Liver (tissue), 9 donors: ENCODE measurements around the gene CTDSP2. TPM values are rescaled to one million over a fixed set of nuclear protein-coding genes. Genes with fewer than 3 reads are reported as not detected.

ENCODE experiments used
- DNase-seq: peaks from one replicate; pipeline ENCODE4 v3.0.0-alpha.2; 2017; ENCODE audit warnings: low spot score
- H3K27ac ChIP-seq, 2 donors: one replicate each; pipeline ENCODE4 v1.7.0; 2013; ENCODE audit warnings: inconsistent platforms in 2 of 2, low read length in 2 of 2, control low read depth in 1 of 2, low read depth in 1 of 2, mild to moderate bottlenecking in 1 of 2
- H3K27me3 ChIP-seq, 4 donors: one replicate each; pipeline versions ENCODE4 v1.6.1 to v1.7.0; 2013; ENCODE audit warnings: low read length in 3 of 4, inconsistent platforms in 1 of 4, mild to moderate bottlenecking in 1 of 4, moderate library complexity in 1 of 4; ENCODE audit not compliant: control insufficient read depth in 4 of 4, insufficient read depth in 4 of 4
- H3K36me3 ChIP-seq, 4 donors: one replicate each; pipeline versions ENCODE4 v1.6.1 to v1.7.0; 2013; ENCODE audit warnings: low read length in 3 of 4, mild to moderate bottlenecking in 3 of 4, low read depth in 1 of 4, moderate library complexity in 1 of 4; ENCODE audit not compliant: control insufficient read depth in 4 of 4, insufficient read depth in 3 of 4
- H3K4me1 ChIP-seq, 4 donors: one replicate each; pipeline versions ENCODE4 v1.6.1 to v1.7.0; 2013; ENCODE audit warnings: low read length in 3 of 4, mild to moderate bottlenecking in 3 of 4, moderate library complexity in 1 of 4; ENCODE audit not compliant: control insufficient read depth in 4 of 4, insufficient read depth in 4 of 4
- H3K4me3 ChIP-seq, 3 donors: one replicate each; pipeline versions ENCODE4 v1.6.1 to v1.7.0; 2013; ENCODE audit warnings: low read length in 3 of 3, control low read depth in 1 of 3, low read depth in 1 of 3, mild to moderate bottlenecking in 1 of 3
- H3K9ac ChIP-seq, 2 donors: one replicate each; pipeline ENCODE4 v1.7.0; 2013; ENCODE audit warnings: low read length in 2 of 2, mild to moderate bottlenecking in 2 of 2, moderate library complexity in 2 of 2, control low read depth in 1 of 2, low read depth in 1 of 2
- H3K9me3 ChIP-seq, 4 donors: one replicate each; pipeline versions ENCODE4 v1.6.1 to v1.7.0; 2013; ENCODE audit warnings: low read length in 3 of 4; ENCODE audit not compliant: control insufficient read depth in 4 of 4
- CTCF ChIP-seq: fragments of 150-350 bp; IDR thresholded peaks from 2 replicates; pipeline ENCODE4 v1.5.1; 2017; ENCODE audit warnings: improper control_type of control experiment, low read depth, low read length; ENCODE audit not compliant: missing input control
- EGR1 ChIP-seq, 2 donors: IDR thresholded peaks; 2 replicates each; pipeline ENCODE4 v1.6.1; 2016 to 2018; ENCODE audit warnings: antibody characterized with exemption in 2 of 2, low read depth in 2 of 2
- FOXA1 ChIP-seq: IDR thresholded peaks from 2 replicates; pipeline ENCODE4 v1.6.1; 2016; ENCODE audit warnings: antibody characterized with exemption
- FOXA2 ChIP-seq: IDR thresholded peaks from 2 replicates; pipeline ENCODE4 v1.6.1; 2016; ENCODE audit warnings: antibody characterized with exemption
- GABPA ChIP-seq, 2 donors: IDR thresholded peaks in 1 of 2; conservative IDR thresholded peaks in 1 of 2; 2 replicates each; pipeline ENCODE4 v1.6.1; 2016; ENCODE audit warnings: antibody characterized with exemption in 2 of 2, mild to moderate bottlenecking in 1 of 2, moderate library complexity in 1 of 2
- HNF4A ChIP-seq, 2 donors: conservative IDR thresholded peaks; 2 replicates each; pipeline ENCODE4 v1.6.1; 2016; ENCODE audit warnings: antibody characterized with exemption in 2 of 2, mild to moderate bottlenecking in 2 of 2
- HNF4G ChIP-seq: IDR thresholded peaks from 2 replicates; pipeline ENCODE4 v1.6.1; 2016; ENCODE audit warnings: antibody characterized with exemption
- JUND ChIP-seq, 2 donors: IDR thresholded peaks; 2 replicates each; pipeline ENCODE4 v1.6.1; 2016; ENCODE audit warnings: antibody characterized with exemption in 2 of 2
- NR2F2 ChIP-seq: IDR thresholded peaks from 2 replicates; pipeline ENCODE4 v1.6.1; 2016; ENCODE audit warnings: antibody characterized with exemption
- RAD21 ChIP-seq, 2 donors: IDR thresholded peaks; 2 replicates each; pipeline ENCODE4 v1.6.1; 2016; ENCODE audit warnings: antibody characterized with exemption in 2 of 2, mild to moderate bottlenecking in 2 of 2
- RXRA ChIP-seq, 2 donors: IDR thresholded peaks; 2 replicates each; pipeline ENCODE4 v1.6.1; 2017 to 2018; ENCODE audit warnings: antibody characterized with exemption in 2 of 2, mild to moderate bottlenecking in 1 of 2
- SP1 ChIP-seq: IDR thresholded peaks from 2 replicates; pipeline ENCODE4 v1.6.1; 2018; ENCODE audit warnings: antibody characterized with exemption, mild to moderate bottlenecking
- TAF1 ChIP-seq: conservative IDR thresholded peaks from 2 replicates; pipeline ENCODE4 v1.6.1; 2016; ENCODE audit warnings: antibody characterized with exemption, mild to moderate bottlenecking
- YY1 ChIP-seq: IDR thresholded peaks from 2 replicates; pipeline ENCODE4 v1.6.1; 2016; ENCODE audit warnings: antibody characterized with exemption, mild to moderate bottlenecking
- ZBTB33 ChIP-seq: IDR thresholded peaks from 2 replicates; pipeline ENCODE4 v1.6.1; 2016; ENCODE audit warnings: antibody characterized with exemption
- WGBS: extraction: QIAGEN DNeasy Blood & Tissue Kit; methylation state at CpG from one replicate; pipeline ENCODE4 v1.1.7; 2013; 5-methylcytosine and 5-hydroxymethylcytosine counted together
- polyA plus RNA-seq, 2 donors: library from polyadenylated mRNA; stranded (reverse) in 1 of 2; unstranded in 1 of 2; fragments of 200-250 nt in 1 of 2; fragments of >200 nt in 1 of 2; fragmentation: Nextera tagmentation in 1 of 2; extraction: Ambion mirVana in 1 of 2; gene quantifications; one replicate each; pipeline versions ENCODE4 v1.2.1 to v1.2.3, GENCODE V29; 2013 to 2015
- total RNA-seq, 2 donors: library from RNA; depleted of rRNA; stranded (reverse); fragments of >200 nt; gene quantifications; one replicate each; pipeline ENCODE4 v1.2.3, GENCODE V29; 2014
- TF ChIP-seq, protein P1 (sequence below): IDR thresholded peaks from 2 replicates; pipeline ENCODE4 v1.6.1; 2016; ENCODE audit warnings: antibody characterized with exemption, mild to moderate bottlenecking
- TF ChIP-seq, protein P2 (sequence below): IDR thresholded peaks from 2 replicates; pipeline ENCODE4 v1.6.1; 2016; ENCODE audit warnings: antibody characterized with exemption
- TF ChIP-seq, protein P3 (sequence below): IDR thresholded peaks from 2 replicates; pipeline ENCODE4 v1.6.1; 2016; ENCODE audit warnings: antibody characterized with exemption
- donor health status: healthy.
- donor health status: healthy.
- donor health status: healthy.
- donor health status: healthy.
- donor health status: healthy.

Gene CTDSP2
- total and polyA plus RNA-seq, 4 donors, result 20.1 to 60.9 (median 43.7) TPM

- H3K4me1 ChIP-seq, result no peaks in the 10 kb centered on the region
- H3K36me3 ChIP-seq, result peaks cover 4 to 60% (median 41%) of the 10 kb centered on the region in 4 donors
- 96% methylated on average over 6 of the region's 6 CpGs for WGBS
- H3K27me3 ChIP-seq, result no peaks in the 10 kb centered on the region
- no peak overlapping the region for H3K27ac ChIP-seq
- H3K9me3 ChIP-seq, result no peaks in the 10 kb centered on the region
- TF ChIP-seq FOXA2 (no peak), ZBTB33 (no peak), FOXA1 (no peak), CTCF (no peak), JUND (IDR thresholded peaks at IDR 0.05) (no peak), GABPA (IDR thresholded peaks at IDR 0.05 in 1 of 2, conservative IDR thresholded peaks at IDR 0.05 in 1 of 2) (no peak), SP1 (no peak), HNF4G (no peak)
- no peak overlapping the region for H3K9ac ChIP-seq
- H3K4me3 ChIP-seq, result no peak overlapping the region
- DNase-seq, result no peak
Observed at GRCh38 chr12:57795354-57795753, 51.2 kb downstream of the CTDSP2 start.

- 63% methylated on average over 1 of the region's 1 CpG for WGBS
- no peaks in the 10 kb centered on the region for H3K27me3 ChIP-seq
- H3K9ac ChIP-seq, result no peak overlapping the region
- no peak overlapping the region for H3K27ac ChIP-seq
- H3K9me3 ChIP-seq, result no peaks in the 10 kb centered on the region
- H3K4me1 ChIP-seq, result no peaks in the 10 kb centered on the region
- H3K36me3 ChIP-seq, result peaks cover 4 to 52% (median 33%) of the 10 kb centered on the region in 4 donors
- TF ChIP-seq RXRA (IDR thresholded peaks at IDR 0.05) (no peak), TAF1 (no peak), FOXA1 (no peak), GABPA (IDR thresholded peaks at IDR 0.05 in 1 of 2, conservative IDR thresholded peaks at IDR 0.05 in 1 of 2) (no peak), SP1 (no peak), HNF4G (no peak), NR2F2 (no peak), JUND (IDR thresholded peaks at IDR 0.05) (no peak), FOXA2 (no peak), RAD21 (IDR thresholded peaks at IDR 0.05) (no peak), YY1 (no peak), CTCF (no peak), ZBTB33 (no peak), EGR1 (IDR thresholded peaks at IDR 0.05; ENCODE audit: low read depth in 2 of 2) (no peak), HNF4A (conservative IDR thresholded peaks at IDR 0.05) (no peak)
- TF ChIP-seq, protein P1, sequence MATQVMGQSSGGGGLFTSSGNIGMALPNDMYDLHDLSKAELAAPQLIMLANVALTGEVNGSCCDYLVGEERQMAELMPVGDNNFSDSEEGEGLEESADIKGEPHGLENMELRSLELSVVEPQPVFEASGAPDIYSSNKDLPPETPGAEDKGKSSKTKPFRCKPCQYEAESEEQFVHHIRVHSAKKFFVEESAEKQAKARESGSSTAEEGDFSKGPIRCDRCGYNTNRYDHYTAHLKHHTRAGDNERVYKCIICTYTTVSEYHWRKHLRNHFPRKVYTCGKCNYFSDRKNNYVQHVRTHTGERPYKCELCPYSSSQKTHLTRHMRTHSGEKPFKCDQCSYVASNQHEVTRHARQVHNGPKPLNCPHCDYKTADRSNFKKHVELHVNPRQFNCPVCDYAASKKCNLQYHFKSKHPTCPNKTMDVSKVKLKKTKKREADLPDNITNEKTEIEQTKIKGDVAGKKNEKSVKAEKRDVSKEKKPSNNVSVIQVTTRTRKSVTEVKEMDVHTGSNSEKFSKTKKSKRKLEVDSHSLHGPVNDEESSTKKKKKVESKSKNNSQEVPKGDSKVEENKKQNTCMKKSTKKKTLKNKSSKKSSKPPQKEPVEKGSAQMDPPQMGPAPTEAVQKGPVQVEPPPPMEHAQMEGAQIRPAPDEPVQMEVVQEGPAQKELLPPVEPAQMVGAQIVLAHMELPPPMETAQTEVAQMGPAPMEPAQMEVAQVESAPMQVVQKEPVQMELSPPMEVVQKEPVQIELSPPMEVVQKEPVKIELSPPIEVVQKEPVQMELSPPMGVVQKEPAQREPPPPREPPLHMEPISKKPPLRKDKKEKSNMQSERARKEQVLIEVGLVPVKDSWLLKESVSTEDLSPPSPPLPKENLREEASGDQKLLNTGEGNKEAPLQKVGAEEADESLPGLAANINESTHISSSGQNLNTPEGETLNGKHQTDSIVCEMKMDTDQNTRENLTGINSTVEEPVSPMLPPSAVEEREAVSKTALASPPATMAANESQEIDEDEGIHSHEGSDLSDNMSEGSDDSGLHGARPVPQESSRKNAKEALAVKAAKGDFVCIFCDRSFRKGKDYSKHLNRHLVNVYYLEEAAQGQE, result no peak
- TF ChIP-seq, protein P2, sequence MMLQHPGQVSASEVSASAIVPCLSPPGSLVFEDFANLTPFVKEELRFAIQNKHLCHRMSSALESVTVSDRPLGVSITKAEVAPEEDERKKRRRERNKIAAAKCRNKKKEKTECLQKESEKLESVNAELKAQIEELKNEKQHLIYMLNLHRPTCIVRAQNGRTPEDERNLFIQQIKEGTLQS, result no peak
- TF ChIP-seq, protein P3, sequence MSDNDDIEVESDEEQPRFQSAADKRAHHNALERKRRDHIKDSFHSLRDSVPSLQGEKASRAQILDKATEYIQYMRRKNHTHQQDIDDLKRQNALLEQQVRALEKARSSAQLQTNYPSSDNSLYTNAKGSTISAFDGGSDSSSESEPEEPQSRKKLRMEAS, result no peak
- H3K4me3 ChIP-seq, result no peak overlapping the region
- no peak for DNase-seq
Observed at GRCh38 chr12:57793920-57794319, 52.6 kb downstream of the CTDSP2 start.
